DMS114 treated with DMSO at 0.1 percent for 48 hours (cell line): ENCODE results near the gene GPC5.

Source experiments
- DNase-seq: peaks from one replicate; lab custom pipeline; 2025; ENCODE audit not compliant: unreplicated experiment; lab: John Stamatoyannopoulos, UW

Gene GPC5

DNA sequence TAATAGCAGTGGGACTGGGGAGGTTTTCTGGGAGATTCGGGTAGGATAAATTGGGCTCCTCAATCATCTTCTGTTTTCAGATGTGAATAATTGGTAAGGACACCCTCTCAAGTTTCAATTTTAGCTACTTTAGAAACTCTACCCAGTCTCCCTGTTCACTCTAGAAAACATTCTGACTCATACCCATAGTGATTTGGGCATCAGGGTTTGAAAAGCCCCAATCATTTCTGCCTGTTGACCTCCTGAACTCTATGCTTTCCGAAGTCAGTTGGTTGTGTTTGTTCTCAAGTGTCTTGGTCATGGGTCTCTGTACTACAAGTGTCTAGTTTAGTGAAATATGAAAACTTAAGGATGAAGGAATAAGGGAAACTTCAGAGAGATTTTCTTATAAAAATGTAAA is 916.8 kb downstream of the GPC5 start:
- no peak for DNase-seq

DNA sequence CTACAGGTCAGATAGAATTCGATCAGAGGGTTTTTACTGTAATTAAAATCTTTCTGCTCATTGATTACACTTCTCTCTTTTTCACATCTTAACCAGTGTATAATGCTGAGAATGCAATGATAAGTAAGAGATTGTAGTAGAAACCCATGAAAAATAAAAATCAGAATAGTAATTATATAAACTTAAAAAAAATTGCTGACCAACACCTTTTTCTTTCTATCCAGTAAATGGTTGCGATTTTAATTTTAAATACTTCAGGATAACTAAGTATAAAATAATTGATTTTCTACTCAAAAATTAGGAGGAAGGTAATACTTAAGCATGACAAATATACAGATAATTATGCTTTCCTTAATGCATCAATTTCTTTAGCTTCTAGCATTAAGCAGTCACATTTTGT is 917.6 kb downstream of the GPC5 start:
- no peak for DNase-seq

DNA sequence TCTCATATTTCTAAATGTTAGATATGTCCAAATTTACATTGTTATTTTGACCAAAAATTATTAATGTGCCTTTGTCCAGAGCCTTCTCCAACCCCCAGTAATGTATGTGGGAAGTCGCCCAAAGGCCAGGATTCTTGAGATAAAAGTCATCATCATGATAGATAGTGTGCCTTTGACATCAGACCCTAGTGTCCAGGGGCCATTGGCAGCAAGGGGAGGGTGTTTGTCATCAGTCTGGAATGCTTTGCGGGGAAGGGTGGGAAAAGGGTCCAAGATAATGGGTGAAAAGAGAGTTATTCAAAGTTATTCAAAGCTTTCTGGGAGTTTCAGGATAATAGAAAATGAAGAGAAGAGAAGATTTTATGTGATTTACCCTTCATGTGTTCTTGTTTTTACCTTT is 918.6 kb downstream of the GPC5 start:
- no peak for DNase-seq

DNA sequence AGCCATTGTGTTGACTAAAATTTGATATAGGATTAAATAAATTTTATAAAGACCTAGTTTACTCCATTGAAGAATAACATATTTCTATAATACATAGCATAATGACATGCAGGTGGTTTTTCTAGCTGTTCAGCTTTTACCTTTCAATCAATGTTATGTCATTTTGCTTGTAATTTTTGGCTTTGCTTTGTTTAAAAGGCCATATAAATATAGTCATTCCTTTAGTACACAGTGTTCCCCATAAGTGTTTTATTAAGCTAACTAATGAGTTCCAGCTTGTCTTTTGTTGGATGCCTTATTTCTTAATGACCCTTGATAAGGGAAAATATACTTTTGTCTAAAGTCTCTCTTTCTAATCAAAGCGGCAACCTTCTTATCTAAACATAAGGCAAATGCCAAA is 921.9 kb downstream of the GPC5 start:
- DNase-seq = no peak

DNA sequence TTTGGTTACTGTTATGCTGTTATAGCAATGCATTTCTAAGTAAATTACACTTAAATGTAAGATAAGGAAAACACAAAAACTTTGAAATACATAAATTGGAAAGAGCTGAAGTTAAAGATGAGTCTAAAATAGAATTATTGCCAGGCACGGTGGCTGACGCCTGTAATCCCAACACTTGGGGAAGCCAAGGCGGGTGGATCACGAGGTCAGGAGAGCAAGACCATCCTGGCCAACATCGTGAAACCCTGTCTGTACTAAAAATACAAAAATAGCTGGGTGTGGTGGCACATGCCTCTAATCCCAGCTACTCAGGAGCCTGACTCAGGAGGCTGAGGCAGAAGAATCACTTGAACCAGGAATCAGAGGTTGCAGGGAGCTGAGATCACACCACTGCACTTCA is 922.8 kb downstream of the GPC5 start:
- no peak for DNase-seq

DNA sequence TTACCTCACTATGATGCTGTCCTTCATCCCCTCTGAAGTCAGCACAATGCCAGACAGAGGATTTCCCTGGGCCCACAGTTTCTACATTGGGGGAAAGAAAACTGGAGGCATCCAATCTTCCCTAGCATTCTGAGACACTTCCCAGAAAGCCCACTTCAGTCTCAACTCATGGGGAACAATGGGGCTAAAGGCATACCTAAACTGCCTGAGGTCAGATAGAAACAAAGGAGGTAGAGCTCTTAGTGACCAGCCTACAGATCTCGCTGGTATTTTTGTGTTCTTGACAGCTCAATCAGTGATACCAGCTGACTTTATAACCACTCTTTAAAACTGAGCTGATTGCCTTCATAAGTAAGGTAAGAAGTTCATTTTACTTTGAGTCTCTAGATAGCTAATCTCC is 947.2 kb downstream of the GPC5 start:
- DNase-seq = no peak

DNA sequence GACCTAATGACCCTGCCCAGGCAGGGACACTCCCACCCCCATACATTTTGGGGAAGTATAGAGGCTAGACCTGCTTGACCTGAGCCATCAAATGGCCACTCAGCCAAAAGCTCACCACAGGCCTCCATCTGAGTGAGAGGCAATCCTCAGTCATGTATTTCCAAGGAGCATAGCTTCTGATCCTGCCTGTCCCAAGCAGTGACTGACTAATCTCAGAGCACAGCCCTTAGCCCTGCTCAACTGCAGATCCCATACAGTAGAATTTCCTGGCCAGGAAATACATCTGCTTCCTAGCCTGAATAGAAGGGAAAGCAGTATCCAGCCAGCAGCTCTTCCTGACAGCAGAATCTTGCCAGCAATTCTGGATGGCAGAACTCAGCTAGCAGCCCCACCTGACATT is 947.6 kb downstream of the GPC5 start:
- DNase-seq = no peak

DNA sequence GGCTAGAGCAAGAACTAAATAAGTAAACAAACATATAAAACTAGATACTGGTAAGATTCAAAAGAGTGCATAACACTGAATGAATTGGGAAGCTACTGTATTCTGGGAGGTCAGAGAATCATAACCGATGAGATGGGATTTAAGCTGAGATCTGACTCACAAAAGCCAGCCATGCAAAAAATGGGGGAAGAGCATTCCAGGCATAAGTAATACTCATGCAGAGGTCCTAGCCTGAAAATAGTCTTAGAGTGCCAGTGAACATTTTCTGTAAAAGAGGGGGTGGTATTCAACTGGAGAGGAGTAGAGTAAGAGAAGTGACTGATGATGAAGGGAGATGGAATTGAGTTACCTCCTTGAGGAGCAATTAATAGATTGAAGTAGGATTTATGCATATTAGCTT is 956.2 kb downstream of the GPC5 start:
- no peak for DNase-seq

DNA sequence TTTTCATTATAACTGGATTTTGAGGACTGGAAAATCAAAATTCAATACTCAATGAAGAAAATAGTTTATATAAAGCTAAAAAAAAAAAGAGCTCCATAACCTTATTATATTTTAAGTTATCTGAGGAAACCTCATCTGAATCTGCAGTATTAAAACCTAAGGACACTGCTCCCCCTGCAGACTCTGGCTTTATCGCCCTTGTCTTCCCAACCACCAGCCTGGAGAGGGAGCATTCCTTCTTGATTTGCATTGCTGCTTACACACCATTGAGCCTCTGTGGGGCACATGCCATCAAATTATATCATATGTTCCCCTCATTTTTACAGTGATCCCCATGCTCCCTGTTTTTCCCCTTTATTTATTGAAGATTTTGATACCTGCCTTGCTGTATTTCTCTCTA is 956.8 kb downstream of the GPC5 start:
- no peak for DNase-seq

DNA sequence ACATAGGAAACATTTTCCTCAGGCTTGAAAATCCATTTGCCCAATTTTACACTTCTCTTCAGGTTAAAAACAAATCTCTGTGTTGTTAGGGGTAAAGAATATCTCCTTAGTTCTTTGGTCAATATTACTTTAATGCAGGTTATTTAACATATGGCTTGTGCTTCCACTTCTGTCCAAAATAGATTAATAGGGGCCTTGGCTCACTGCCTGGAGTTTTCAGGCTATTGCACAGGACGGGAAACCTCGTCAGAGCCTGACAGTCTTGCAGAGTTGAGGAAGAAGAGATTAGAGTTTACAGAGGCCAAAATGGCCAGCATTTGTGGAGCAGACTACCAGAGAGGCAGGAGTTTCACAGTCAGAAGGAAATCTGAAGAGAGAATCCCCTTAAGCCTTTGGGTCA is 964.3 kb downstream of the GPC5 start:
- DNase-seq = no peak

DNA sequence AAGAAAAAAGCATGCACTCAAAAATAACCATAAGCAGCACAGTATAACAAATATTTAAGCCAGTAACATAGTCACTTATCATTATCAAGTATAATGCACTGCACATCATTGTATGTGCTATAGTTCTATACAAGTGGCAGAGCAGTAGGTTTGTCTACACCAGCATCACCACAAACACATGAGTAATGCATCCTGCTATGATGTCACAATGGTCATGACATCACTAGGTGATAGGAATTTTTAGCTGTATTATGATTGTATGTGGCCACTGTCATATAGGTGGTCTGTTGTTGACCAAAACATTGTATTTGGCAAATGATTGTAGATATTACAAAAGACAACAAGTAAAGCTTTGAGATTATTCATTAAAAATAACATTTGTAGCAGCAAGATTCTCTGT is 967.5 kb downstream of the GPC5 start:
- no peak for DNase-seq

DNA sequence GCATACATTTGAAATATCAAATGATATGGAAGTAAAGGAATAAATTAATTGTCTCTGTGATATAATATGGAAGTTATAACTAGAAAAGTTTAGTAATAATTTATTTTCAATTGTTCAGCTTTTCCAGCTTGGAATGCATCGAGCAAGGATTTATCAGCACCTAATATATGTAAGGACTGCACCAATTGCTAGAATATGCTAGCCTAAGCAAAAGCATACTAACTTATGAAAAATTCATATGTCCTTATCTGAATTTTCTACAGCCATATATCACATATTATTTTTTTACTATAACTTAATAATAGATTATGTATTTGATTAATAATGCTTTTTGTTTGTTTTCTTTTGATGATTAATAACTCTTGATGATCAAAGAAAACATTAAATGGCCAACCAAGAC is 979.0 kb downstream of the GPC5 start:
- DNase-seq = no peak

DNA sequence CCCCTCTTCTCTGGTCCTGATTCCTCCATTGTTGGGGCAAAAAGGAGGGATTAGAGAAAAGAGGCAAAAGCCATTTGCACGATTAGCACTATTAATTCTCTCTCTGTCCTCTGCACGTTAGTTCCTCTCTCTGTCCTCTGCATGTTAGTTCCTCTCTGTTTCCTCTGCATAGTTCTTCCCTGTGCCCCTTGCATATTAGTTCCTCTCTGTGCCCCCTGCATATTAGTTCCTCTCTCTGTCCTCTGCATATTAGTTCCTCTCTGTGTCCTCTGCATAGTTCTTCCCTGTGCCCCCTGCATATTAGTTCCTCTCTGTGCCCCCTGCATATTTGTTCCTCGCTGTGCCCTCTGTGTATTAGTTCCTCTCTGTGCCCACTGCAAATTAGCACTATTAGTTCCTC is 981.0 kb downstream of the GPC5 start:
- no peak for DNase-seq

DNA sequence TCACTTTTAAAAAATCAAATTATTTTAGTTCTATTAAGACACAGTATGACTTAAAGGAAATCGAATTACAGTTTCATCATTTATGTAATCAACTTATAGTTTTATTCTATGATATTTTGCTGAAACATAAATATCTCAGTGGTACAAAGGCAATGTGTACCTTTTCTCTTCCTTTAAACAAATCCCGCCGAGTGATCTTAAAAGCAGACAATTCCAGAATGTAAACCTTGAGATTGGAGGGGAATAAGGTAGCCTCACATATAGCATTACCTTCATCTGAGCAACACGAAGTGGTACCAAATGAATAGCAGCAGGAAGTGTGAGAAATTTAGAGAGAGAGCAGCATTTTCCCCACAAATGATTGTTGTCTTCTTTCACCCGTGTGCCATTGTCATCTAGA is 986.0 kb downstream of the GPC5 start:
- no peak for DNase-seq

DNA sequence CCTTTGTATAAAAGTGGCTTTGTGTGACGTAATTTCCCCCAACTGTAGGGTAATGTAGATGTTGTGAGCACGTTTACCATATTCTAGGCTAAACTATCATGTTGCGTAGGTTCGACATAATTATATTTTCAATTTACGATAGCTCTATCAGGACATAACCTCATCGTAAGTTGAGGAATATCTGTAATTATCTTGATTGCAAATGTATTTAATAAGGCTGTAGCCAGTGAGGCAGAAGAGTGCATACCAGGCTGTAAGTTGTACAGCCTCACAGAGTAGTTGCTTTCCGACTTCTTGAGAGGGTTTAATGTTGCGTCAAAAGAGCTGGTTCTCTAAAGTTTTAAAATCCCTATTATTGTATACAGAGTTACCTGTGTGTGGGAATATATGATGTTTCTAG is 988.8 kb downstream of the GPC5 start:
- no peak for DNase-seq

DNA sequence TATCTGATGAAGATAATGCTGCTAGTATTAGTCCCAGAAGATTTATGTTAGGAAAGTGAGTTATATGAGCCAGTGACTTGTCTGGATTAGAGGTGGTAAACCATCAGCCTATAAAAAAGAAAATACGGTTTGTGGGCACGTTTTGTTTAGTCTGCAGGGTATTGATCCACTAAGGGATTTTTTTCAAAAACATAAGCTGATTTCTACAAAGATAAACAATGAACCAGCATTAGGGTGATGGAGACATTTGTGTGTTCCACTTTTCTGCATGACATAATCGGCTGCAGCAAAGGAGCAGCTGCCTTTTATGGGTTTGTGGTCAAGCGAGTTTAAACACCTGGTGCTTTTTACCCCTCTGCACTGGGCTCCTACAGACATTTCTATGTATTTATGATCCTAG is 991.8 kb downstream of the GPC5 start:
- DNase-seq = no peak

DNA sequence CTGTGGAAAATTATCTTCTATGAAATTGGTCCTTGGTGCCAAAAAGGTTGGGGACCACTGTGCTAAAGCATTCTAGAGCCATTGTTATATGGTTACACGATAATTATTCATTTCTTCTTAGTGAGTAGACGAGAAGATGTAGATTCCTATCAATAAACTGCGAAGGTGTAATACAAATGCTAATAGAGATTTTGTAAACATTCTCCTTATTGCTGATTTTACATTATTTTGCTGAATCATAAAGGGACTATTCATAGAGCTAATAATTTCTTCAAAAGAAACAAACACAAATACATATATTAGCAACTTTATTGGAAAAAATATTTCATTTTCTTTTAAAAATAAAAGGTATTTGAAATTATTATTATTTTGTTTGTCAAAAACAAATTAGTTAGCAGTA is 1005.2 kb downstream of the GPC5 start:
- no peak for DNase-seq

DNA sequence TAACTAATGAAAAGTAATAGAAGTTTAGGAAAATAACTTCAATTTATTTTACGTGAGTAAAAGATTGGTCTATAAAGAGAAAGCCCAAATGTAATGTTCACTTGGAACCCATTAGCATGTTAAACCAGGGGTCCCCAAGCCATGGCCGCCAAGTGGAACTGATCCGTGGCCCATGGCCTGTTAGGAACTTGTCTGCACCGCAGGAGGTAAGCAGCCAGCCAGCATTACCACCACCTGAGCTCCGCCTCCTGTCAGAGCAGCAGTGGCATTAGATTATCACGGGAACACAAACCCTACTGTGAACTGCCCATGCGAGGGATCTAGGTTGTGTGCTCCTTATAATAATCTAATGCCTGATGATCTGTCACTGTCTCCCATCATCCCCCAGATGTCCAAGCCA is 1009.4 kb downstream of the GPC5 start:
- DNase-seq = no peak

DNA sequence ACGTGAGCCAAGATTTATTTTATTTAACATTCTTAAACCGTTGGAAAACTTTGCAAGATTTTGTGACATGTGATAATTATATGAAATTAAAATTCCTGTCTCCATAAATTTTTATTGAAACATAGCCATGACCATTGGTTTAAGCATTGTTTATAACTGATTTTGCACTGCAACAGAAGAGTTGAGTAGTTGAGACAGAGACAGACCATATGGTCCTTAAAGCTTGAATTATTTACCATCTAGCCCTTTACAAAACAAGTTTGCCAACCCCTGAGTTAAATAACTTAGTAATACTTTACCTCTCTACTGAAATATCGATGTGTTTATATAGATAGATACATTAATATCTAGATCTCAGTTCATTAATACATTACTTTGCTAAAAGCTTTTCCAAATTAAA is 1014.1 kb downstream of the GPC5 start:
- no peak for DNase-seq

DNA sequence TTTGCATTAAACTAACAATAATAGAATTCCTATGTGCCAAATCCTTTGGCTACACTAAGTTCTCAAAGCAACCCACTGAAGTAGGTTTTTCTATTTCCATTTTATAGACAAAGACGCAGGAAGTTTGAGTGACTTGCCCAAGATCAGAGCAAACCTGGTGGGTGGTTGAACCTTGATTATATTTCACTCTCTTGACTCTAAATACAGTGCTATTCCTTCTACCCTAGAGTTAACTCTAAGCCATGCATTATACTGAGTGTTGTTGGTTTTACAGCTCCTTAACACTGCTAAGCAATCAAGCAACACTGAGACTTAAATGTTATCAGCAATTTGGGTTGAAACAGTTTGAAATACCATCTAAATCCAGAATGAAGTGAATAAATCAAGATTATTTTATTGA is 1014.6 kb downstream of the GPC5 start:
- DNase-seq = no peak

DNA sequence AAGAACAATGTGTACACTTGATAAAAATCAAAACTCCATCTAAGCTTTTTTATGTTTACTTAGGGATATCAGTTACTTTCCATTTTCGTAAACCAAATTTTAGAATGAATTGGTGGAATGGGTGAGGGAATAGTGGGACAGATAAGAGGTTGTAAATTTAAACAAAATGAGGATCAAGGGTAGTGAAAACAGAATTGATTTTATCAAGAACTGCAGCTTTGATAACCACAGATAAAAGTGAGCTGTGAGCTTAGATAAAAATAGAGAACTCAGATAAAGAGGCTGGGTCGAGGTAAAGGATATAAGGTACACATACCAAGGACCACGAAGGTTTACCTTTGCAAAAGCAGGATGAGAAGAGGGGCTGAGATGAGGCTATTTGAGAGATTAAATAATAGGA is 1015.0 kb downstream of the GPC5 start:
- DNase-seq = no peak

DNA sequence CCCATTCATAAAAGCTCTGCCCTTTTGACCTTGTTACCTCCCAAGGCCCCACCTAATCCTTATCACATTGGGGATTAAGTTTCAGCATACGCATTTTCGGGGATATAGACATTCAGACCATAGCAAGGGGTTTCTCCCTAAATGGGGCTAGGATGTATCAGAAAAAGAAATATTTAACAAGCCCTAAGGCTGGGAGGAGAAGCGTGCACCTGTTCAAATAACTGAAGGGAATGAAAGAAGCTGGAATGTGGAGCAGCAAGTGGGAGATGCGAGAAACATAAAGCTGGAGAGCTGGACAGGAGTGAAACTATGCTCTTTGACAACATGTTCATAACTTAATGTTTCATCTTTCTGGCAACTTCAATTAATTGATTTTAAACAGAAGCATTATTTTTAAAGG is 1016.4 kb downstream of the GPC5 start:
- DNase-seq = no peak

DNA sequence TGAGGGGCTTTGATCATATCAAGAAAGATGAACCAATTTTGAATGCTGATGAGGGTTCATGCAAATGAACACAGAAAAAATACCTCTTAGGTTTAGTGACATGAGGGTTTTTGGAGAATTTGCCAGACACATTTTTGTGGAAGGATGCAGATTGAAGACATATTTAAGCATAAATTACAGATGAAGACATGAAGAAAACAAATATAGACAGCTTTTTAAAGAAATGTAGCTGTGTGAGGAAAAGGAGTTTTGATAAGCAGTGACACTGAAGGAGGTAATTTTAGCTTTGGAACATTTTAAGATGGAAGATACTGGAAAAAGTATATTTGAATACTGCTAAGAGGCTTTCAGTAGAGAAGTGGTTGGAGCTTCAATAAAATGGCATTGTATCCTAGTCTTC is 1017.4 kb downstream of the GPC5 start:
- no peak for DNase-seq

DNA sequence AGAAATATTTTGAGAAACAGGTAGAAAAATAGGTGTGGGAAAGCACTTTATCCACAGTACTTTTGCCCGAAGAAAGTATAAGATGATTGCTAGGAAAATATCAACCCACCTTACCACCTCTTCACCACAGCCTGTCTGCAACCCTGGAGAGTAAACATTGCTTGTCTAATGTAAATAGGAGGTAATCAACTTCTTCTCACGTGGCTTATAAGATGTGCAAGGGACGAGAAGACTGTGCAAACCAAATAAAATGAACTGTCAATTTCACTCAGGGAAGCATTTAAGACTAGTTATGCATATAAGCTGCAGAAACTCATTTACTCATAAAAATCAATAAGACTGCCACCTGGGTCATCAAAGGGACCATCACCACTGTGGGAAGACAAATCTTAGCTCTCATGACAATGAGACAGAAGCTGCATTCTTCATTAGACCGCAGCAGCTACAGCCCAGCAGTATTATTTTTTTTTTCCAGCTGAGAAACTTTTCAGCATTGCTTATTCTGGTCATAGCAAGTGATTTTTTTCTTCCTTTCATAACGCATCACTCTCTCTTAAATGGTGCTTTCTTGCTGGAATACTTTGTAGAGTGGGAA is 1020.5 kb downstream of the GPC5 start:
- DNase-seq = no peak
